Astrocyte of the spinal cord (primary cell): ENCODE measurements around the gene ZNF407.
"Not testable (repeated sequence)": the region's sequence is repeated elsewhere in the genome, so short reads cannot be mapped to it uniquely, and the experiment has no call there.

Source experiments
- DNase-seq: peaks from one replicate; pipeline ENCODE4 v3.0.0; 2011; ENCODE audit warnings: low read depth, low spot score
- H3K4me3 ChIP-seq: 2 replicates; pipeline ENCODE4 v1.5.1; 2011; ENCODE audit warnings: low read depth, mild to moderate bottlenecking, low read length, moderate library complexity
- CTCF ChIP-seq: IDR thresholded peaks from 2 replicates; pipeline ENCODE4 v1.5.1; 2012; ENCODE audit warnings: low read depth, mild to moderate bottlenecking, low read length, inconsistent platforms
- in situ Hi-C: cut with HindIII; loops from 2 replicates; pipeline ENCODE4 v1.10.0; 2017; ENCODE audit warnings: low sequenced_read_pairs

ZNF407 gene

GRCh38 chr18:74556126-74556525, 41.5 kb upstream of the ZNF407 start:
- no peak for TF ChIP-seq CTCF
- no peak for DNase-seq
- in situ Hi-C loops, result no loop called here
- no peak overlapping the region for H3K4me3 ChIP-seq

GRCh38 chr18:74558096-74558495, 39.6 kb upstream of the ZNF407 start:
- H3K4me3 ChIP-seq, result no peak overlapping the region
- in situ Hi-C loops, result no loop called here
- TF ChIP-seq CTCF, result no peak
- no peak for DNase-seq

GRCh38 chr18:74562131-74562730, 35.4 kb upstream of the ZNF407 start:
- TF ChIP-seq CTCF, result no peak
- DNase-seq, result no peak
- H3K4me3 ChIP-seq, result no peak overlapping the region
- in situ Hi-C loops, result no loop called here

GRCh38 chr18:74562775-74563174, 34.9 kb upstream of the ZNF407 start:
- TF ChIP-seq CTCF, result no peak
- no peak for DNase-seq
- H3K4me3 ChIP-seq, result no peak overlapping the region
- in situ Hi-C loops, result no loop called here

- in situ Hi-C loops, result no loop called here
- no peak overlapping the region for H3K4me3 ChIP-seq
- no peak for DNase-seq
- no peak for TF ChIP-seq CTCF
Measured at GRCh38 chr18:74563999-74564398, 33.7 kb upstream of the ZNF407 start.

- DNase-seq, in situ Hi-C loops, H3K4me3 ChIP-seq: not testable (repeated sequence)
Measured at GRCh38 chr18:74565164-74565563, 32.5 kb upstream of the ZNF407 start.

GRCh38 chr18:74565993-74566392, 31.7 kb upstream of the ZNF407 start:
- in situ Hi-C loops, DNase-seq, H3K4me3 ChIP-seq: not testable (repeated sequence)

GRCh38 chr18:74567822-74568221, 29.8 kb upstream of the ZNF407 start:
- no peak for TF ChIP-seq CTCF
- DNase-seq, result no peak
- H3K4me3 ChIP-seq, result no peak overlapping the region
- in situ Hi-C loops, result no loop called here
